Stimulated activated CD4-positive, alpha-beta T cell treated with anti-CD3 and anti-CD28 coated beads, Interleukin-1b, Interleukin-23, amount 100 ng/mL, for 1 hour (primary cell): ENCODE results near the gene SETD1A.
A peak's percentile ranks its signal among the peaks of the same experiment; 100 is the strongest.

Source experiments
- DNase-seq, 2 donors: peaks; one replicate each; pipeline ENCODE4 v3.0.0-alpha.2; 2020; ENCODE audit warnings: low read depth in 2 of 2

Gene SETD1A

DNA sequence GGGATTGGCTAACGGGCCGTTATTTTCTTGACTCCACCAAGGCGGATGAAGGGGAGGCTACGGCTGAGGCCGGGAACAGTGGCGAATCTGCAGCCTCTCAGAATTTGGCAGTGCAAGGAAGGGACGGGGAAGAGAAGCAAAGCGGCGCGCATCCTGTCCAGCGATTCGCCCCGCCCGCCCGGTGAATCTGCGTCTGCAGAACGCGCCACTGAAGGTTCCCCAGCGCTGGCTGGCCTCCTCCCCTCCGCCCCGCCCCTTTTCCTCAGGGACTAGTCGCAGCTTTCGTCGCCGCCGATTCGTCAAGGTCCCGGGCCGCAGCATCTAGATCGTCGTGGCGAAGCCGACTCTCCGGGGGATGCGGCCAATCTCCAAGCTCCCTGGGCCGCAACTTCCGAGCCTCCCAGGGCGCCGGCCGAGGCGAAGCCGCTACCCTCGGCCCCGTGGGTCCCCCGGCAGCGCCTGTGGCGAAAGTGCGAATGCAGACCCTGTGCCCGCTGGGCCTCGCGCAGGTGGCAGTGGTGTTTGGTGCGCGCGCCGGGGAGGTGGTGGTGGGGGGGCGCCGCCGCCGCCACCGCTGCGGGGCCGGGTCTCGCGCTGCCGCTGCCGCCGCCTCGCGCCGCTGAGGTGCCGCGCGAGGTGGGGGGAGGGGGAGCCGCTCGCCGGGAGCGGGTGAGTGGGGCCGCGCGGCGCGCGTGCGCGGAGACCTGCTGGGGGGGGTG lies at the start of gene SETD1A:
SETD1A (plus strand) TSS at position 299 of the 719 bp plus-strand sequence. CDS start 978 bp downstream, outside the sequence.
- peak; percentile 94 for DNase-seq

DNA sequence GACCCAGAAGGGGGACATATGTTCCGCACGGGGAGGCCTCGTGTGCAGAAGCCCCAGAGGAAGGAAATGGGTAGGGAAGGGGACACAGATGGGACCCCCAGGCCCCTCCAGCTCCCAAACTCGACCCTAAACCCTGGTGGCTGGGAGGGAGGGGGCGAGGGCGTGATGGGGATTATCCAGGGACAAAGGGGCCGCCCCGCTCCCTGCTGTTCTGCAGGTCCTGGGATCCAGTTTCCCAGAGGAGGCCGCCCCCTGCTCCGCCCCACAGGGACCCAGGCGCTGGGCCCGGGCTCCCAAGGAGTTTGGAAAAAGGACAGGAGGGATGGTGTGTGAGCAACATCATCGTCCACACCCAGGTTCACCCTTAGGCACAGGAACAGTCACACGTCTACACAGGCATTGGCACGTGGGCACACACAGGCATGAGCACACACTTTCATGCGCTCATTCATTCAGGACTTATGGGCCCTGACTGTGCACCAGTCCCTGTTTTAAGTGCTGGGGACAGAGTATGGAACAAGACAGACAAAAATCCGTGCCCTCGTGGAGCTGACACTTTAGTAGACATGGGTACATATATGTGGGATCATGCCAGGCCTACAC lies 47.0 kb upstream of the SETD1A start:
- no peak for DNase-seq

DNA sequence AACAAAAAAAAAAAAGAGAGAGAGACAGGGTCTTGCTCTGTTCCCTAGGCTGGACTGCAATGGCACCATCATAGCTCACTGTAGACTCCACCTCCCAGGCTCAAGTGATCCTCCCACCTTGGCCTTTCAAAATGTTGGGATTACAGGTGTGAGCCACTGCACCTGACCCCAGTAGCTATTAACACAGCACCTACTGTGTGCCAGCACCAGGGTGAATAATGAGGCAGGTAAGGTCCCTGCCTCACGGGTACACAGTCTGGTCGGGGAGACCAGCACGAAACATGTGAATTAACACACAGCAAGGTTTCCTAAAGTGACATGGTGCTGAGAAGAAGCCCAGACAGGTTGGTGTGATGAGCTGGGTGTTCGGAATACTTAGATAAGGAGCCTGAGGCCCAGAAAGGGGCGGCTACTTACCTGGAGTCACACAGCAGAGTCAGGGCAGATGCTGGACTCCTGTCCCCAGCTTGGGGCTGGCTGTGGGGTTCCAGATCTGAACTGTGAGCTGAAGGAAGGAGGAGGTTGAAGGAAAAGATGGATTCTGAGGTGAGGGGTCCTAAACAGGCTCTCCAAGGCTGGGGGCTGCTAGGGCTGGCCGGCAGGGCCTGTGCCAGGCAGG lies 44.7 kb upstream of the SETD1A start:
- DNase-seq, result no peak

DNA sequence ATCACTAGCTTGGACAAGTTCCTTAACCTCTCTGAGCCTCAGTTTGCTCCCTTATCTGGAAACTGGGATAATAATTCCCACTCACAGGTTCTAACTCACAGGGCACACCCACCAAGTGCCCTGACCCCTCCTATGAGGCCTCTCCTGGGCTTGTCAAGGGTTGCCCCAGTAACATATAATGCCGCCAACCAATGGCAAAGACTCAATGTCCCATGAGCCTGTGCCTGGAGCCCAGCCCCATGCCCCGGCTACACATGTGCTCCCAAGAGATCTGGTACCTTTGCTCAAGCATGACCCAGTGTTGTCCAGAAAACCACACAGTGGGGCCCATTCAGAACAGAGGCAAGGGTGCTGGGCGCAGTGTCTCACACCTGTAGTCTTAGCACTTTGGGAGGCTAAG lies 42.7 kb upstream of the SETD1A start:
- no peak for DNase-seq

DNA sequence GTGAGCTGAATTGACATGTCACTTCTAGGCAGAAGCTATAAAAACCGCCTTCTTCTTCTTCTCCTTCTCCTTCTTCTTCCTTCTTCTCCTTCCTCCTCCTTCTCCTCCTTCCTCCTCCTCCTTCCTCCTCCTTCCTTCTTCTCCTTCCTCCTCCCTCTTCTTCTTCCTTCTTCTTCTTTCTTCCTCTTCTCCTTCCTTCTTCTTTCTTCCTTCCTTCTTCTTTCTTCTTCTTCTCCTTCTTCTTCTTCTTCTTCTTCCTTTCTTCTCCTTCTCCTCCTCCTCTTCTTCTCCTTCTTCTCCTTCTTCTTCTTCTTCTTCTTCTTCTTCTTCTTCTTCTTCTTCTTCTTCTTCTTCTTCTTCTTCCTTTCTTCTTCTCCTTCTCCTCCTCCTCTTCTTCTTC lies 38.9 kb upstream of the SETD1A start:
- DNase-seq, result no peak

DNA sequence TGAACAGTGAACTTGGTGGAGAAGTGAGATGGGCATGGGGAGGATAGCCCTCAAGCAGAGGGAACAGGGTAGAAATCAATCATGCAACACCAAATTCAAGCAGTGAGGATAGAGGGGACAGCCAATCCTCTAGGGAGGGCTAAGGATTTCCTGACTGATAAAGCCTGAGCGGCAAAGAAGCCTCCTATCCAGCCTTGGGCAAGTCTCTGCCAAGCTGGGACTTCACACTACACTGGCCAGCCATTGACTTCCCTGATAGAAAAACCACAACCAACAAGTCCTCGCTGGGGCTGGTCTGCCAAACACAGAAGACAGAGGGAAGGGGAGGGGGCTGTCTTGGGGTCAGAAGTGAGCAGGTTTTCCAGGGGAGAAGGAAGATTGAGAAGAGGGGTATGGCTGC lies 36.7 kb upstream of the SETD1A start:
- no peak for DNase-seq

DNA sequence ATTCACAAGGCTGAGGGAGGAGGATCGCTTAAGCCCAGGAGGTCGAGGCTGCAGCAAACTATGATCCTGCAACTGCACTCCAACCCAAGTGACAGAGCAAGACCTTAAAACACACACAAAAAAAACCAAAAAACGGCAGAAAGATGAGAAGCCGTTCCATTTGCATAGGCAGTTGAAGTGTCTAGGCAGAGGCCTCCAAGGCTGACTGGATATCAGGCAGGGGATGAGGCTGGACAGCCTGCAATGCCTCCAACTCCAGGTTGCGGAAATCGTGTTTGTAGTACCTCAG lies 36.2 kb upstream of the SETD1A start:
- no peak for DNase-seq

DNA sequence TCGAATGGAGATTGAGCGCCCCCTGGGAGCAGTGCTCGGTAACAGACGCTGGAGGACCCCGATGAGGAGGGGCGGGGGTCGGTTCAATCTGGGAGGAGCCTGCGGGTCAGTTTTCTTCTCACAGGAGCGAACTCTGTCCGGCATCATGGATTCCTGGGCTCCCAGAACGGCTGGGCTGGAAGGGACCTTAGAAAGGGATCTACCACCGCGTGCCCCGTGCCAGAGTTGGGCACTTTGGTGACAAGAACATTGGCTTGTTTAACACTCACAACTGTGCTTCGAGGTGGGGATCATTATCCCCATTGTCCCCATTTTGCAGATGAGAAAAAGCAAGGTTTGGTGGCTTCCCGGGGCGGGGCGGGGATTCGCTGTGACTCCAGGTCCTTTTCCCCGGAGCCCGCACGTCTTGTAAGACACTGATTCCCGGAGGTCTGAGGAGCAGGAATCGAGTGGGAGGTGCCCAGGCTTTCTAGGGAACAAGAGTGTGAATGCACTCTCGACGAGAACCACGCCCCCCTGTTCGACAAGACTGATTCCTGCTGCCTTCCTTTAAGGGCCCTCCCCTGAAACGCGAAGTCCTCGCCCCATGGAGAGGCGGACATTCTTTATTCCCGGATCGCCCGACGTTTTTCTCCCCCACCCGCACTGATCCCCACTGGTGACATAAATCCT lies 35.7 kb upstream of the SETD1A start:
- peak; percentile 66 to 77 for DNase-seq

DNA sequence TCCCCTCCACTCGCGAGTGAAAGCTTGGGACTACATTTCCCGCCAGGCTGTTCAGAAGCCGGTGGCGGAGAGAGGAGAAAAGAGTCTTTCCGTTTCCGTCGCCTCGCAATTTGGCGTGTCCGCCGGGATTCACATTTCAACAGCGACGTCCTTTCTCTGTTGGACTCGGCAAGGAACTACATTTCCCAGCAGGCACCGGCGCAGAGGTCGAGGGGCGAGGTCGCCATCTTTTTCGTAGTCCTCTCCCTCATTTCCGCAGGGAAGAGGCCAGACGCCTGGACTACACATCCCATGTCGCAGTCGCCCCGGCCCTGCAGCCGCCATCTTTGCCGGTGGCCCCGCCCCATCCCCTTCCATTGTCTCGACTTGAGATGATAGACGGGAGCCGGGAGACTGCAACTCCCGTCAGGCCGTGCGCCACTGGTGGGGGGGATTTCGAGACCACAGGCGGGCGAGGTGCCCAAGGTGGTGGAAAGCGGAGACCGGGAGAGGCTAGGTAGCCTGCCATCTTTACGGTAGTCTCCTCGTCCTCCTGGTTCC lies 35.1 kb upstream of the SETD1A start:
- DNase-seq, result peak; percentile 96 to 99

DNA sequence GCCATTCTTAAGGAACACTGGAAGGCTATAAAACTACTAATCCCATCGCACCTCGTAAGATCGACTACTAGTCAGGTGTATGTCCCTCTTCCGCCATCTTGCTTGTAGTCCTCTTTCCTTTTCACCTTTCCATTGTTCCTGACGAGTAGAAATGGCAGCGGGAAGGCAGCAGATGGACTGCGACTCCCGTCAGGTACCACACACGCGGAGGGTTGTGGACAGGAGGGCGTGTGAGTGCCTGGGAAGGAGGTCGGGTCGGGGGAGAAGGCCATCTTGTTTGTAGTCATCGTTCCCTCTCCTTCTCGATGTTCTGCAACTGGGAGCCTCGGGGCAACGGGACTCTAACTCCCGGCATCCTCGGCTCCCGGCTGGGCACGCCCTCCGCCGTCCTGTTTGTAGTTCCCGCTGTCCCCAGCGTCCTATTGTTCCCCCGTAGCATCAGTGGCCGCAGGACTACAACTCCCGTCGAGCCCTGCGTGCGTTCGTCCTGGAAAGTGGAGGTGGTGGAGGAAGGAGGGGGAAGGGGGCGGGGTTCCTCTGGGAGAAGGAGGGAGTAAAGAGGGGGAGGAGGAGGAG lies 34.5 kb upstream of the SETD1A start:
- peak; percentile 85 to 89 for DNase-seq

DNA sequence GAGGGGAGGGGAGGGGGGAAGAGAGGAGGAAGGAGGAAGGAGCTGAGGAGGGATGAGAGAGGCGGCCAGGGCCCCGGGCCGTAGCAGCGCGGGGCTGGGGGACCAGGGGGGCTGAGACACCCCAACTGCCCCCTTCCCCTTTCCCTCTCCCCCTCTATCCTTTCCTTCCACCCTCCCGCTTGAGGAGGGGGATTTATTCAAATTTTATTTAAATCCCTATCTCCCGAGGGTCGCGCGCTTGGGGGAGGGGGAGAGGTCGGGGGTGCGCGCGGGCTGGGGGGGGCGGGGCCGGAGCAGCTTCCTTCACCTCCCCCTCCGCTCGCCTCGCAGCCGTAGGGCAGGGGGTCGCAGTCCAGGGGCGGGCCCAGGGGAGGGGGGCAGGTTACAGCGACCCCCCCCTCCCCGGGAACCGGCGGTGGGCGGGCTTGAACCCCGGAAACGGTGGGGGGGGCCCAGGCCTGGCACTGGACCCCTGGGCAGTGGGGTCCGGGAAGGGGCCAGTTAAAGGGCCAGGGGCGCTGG lies 33.9 kb upstream of the SETD1A start, which contains the start of gene FBXL19:
FBXL19 (plus strand) TSS at position 19 of the 522 bp plus-strand sequence. CDS start 2,183 bp downstream, outside the sequence.
- DNase-seq, result no peak

DNA sequence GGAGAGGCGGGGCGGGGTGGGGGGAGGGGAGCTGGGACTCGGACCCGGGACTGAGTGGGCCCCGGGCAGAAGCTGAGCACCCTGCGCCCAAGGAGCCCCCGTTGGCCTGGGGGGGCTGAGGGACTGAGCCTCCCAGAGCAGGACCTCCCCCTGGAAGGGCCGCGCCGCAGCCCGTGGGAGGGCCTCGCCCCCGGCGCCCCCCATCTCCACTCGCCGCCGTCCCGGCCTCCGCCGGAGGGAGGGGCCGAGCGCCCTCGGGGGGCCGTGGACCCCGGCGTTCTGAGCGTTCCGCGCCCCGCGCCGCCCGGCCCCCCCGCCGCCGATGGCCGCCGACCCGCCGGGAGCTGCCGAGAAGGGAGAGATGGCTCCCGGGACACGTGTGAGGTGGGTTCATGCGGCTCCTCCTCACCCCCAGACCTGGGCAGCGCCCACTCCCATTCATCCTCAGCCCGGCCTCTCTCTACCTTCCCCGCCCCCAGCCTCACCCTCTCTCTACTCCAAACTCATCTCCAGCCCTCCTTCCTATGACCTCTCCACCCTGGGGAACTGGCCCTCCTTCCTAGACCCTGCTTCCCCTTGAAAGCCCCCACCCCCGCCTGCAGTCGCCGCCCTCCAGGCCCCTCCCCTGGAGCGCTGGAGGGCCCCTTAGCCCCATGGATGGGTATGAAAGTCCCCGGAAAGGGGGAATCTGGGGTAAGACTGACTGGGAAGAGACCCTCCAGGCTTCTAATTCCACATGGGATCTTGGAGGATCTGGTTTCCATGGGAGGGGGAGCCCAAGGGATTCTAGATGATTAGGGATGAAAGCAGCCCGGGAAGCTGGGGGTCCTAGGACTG lies 33.3 kb upstream of the SETD1A start:
- DNase-seq, result no peak

DNA sequence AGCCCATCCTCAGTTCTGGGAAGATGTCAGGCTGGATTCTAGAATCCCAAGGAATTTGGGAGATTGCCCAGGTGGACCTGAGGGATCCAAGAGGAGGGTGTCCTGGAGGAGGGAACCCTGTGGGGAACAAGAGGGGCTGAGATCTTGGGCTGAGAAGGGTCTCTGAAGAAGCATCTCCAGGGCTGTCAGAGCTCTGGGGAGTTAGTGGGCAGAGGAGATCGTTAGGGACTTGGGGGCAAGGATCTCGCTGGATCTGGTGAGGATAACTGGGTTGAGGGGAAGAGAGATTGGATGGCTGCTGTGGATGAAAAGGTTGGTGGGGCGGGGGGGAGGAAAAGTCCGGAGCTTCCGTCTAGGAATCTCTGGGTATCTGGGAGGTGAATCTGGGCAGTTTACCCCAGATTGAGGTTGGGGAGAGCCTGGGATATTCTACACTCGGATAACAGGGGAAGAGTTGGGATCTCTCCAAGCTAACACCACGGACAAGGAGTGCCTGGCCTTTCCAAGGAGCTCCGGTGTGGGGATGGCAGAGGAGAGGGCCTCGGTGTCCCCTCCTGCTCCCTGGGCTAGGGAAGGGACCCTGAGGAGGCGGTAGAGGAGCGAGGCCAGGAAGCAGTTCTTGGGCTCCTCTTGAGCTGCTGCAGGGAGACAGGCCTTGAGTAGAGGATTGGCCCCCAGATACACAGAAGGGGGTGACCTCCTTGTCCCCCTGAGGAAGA lies 32.5 kb upstream of the SETD1A start:
- no peak for DNase-seq

DNA sequence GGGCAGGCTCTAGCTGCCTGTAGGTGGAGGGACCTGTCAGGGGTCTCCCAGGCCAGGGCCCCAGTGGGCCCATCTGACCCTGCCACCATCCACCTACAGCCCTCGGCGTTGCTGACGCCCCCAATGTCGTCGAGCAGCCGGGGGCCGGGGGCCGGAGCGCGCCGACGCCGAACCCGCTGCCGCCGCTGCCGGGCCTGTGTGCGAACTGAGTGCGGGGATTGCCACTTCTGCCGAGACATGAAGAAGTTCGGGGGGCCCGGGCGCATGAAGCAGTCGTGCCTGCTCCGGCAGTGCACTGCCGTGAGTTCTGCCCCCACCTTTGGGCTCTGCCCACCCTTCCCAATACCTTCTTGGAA lies 31.9 kb upstream of the SETD1A start:
- no peak for DNase-seq

DNA sequence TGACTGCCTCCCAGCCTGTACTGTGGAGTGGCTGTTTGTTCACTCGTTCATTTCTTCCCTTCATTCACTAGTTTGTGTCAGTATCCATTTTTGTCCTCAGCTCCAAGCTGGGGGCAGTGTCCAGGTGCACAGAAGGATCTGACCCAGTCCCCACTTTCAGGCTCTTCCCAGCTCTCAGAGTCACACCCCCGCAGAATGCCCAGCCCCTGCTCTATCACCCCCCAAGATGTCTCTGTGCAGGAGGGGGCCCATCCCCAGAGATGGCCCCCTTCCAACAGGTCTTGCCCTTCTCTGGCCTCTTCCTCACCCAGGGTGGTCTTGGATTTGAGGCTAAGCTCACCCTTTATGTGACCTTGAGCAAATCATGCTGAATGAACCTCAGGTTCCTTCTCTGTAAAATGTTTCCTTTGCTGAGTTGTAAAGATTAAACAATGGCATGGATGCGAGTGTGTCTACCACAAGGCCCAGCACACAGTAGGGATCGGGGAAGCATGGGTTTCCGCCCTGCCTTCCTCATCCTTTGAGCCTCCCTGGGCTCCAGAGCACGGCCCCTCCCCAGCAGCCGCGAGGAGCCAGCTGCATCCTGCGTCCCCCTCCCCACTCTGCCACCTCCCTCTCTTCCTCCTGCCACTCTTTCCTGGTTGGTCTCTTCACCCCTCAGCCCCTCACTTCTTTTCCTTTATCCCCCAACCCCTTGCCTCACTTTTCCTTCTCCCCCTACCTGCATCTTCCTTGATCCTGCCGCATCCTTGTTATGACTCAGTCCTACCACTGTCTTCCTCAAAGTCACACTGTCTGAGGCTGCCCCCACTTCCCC lies 31.4 kb upstream of the SETD1A start:
- no peak for DNase-seq

DNA sequence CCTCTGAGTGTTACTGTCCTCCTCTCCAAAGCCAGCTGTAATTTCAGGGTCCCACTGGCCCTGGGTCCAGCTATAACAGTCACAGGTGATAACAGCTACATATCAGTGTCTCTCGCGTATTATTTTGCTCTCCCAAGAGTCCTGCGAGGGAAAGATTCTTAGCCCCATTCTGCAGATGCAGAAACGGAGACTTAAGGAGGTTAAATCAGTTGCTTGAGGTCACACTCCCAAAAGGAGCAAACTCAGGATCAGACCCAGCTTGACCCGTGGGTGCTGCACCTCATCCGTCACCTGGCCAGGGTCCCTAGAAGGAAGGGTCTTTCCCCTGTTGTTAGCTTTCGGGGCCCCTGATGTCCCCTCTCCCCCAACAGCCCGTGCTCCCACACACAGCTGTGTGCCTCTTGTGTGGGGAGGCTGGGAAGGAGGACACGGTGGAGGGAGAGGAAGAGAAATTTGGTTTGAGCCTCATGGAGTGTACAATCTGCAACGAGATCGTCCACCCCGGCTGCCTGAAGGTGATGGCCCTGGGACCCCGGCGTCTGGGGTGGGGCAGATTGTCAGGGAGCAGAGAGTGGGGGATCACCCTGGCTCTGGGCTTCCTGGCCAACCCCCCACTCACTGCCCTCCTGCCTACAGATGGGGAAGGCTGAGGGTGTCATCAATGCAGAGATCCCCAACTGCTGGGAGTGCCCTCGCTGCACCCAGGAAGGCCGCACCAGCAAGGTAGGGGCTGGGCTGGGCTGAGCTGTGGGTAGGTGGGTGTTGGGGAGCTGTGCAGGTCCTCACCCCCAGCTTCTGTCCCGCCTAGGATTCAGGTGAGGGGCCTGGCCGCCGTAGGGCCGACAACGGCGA lies 30.4 kb upstream of the SETD1A start:
- no peak for DNase-seq

DNA sequence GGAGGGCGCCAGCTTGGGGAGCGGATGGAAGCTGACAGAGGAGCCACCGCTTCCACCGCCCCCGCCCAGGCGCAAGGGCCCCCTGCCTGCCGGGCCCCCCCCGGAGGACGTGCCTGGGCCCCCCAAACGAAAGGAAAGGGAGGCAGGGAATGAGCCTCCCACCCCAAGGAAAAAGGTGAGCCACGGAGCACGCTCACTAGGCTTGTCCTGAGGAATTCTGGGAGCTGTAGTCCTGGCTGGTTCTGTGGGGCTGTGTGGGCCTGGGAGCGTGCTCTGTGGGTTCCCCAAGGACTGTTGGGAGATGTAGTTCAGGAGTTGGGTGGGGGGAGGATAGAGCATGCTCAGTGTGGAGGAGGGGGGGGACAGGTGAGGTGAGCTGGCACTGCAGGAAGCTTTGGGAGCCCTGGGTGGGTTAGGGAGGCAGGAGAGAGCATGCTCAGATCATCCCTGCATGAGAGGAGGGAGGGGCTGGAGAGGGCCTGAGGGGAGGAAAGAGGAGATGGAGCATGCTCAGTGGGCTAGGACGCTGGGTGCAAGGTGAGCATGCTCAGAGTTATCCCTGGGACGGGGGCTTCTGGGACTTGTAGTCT lies 29.7 kb upstream of the SETD1A start:
- DNase-seq, result no peak

DNA sequence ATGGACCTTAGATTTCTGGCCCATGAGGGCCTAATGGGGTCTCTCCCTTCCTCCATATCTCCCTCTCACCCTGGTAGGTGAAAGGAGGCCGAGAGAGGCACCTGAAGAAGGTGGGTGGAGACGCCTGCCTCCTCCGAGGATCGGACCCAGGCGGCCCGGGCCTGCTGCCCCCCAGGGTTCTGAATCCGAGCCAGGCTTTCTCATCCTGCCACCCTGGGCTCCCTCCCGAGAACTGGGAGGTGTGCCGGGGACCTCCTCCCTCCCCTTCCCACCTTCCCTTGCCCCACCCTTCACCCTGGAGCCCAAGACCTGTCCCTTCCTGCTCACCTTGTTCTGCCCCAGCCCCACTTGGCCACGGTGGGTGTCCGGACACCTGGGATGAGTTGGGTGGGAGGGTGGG lies 29.2 kb upstream of the SETD1A start:
- no peak for DNase-seq
